ENCODE measurements around the gene RAB11FIP3. TPM values are rescaled to one million over a fixed set of nuclear protein-coding genes. Genes with fewer than 3 reads are reported as not detected.

Gene RAB11FIP3
- total and polyA plus RNA-seq, 2 of the 13 experiments (the other 11 are each of a cell fraction or from before 2014, with no cell fraction given) = 34.3 to 57.6 TPM

DNA sequence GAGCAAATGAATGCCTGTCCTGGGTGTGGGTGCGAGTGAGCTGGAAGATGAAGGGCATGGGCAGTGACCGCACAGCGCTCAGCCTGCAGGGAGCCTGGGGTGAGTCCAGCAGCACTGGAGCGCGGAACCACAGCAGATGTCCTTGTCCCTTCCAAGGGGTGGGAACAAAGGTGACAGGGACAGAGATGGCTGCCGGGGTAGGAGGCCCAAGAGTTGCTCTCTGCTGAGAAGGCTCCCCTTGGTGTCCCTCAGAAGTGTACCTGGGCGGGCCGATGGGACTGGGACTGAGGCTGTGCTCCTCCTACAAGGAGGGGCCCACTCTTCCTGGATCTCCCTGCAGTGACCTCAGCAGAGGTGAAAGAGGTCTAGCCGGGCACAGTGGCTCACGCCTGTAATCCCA, 36.1 kb upstream of the RAB11FIP3 start:
- DNase-seq (ENCODE audit: low spot score) (no peak), ATAC-seq (no peak), FAIRE-seq (no peak)
- in situ Hi-C loops (cut with HindIII; ENCODE audit: extremely low pct_ligation_motif_present, low pct_unique_long_range_greater_than_20kb) (no loop called here), intact Hi-C loops (cut with micrococcal nuclease; ENCODE audit: unreplicated experiment) (no loop called here)
- H3K27ac ChIP-seq (ENCODE audit: extremely low read length, insufficient read depth, low read length) = no peak overlapping the region
- no peak for TF ChIP-seq ZNF441 (CRISPR knock-in tag; IDR thresholded peaks at IDR 0.05; ENCODE audit: borderline replicate concordance)
- no peak for TF ChIP-seq ZNF607 (CRISPR knock-in tag; IDR thresholded peaks at IDR 0.05; ENCODE audit: borderline replicate concordance)
- no peak for TF ChIP-seq HCFC1 (IDR thresholded peaks at IDR 0.05; ENCODE audit: low read depth, low read length)
- no peak for TF ChIP-seq ZNF18 (CRISPR knock-in tag; IDR thresholded peaks at IDR 0.05; ENCODE audit: insufficient replicate concordance)
- TF ChIP-seq, protein P1, sequence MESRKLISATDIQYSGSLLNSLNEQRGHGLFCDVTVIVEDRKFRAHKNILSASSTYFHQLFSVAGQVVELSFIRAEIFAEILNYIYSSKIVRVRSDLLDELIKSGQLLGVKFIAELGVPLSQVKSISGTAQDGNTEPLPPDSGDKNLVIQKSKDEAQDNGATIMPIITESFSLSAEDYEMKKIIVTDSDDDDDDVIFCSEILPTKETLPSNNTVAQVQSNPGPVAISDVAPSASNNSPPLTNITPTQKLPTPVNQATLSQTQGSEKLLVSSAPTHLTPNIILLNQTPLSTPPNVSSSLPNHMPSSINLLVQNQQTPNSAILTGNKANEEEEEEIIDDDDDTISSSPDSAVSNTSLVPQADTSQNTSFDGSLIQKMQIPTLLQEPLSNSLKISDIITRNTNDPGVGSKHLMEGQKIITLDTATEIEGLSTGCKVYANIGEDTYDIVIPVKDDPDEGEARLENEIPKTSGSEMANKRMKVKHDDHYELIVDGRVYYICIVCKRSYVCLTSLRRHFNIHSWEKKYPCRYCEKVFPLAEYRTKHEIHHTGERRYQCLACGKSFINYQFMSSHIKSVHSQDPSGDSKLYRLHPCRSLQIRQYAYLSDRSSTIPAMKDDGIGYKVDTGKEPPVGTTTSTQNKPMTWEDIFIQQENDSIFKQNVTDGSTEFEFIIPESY (CRISPR knock-in tag; IDR thresholded peaks at IDR 0.05) = 0 out of 2 replicates have a peak, but pooled peaks have one; percentile 26
- TF ChIP-seq U2AF2 (IDR thresholded peaks at IDR 0.05; ENCODE audit: low read depth, low read length) = no peak
- no peak for TF ChIP-seq EEA1 (CRISPR knock-in tag; IDR thresholded peaks at IDR 0.05; ENCODE audit: borderline replicate concordance)
- TF ChIP-seq SOX13 (IDR thresholded peaks at IDR 0.05) = no peak
- TF ChIP-seq SOX13 (CRISPR knock-in tag; conservative IDR thresholded peaks at IDR 0.05 in 1 of 2, IDR thresholded peaks at IDR 0.05 in 1 of 2) = no peak
- H3K4me1 ChIP-seq (ENCODE audit: insufficient read depth, low read length) = peaks cover under 1% of the 10 kb centered on the region; the same call in 1 of the 2 replicates
- no peaks in the 10 kb centered on the region for H3K36me3 ChIP-seq (replicated peaks in 1 of 2; ENCODE audit: control insufficient read depth in 1 of 2, insufficient read depth in 2 of 2, low read length in 2 of 2)
- no peaks in the 10 kb centered on the region for H3K79me2 ChIP-seq (ENCODE audit: insufficient read depth, low read length)
- H3K9ac ChIP-seq (ENCODE audit: insufficient read depth, low read depth, low read length) = no peak overlapping the region
- 88% methylated on average over 7 of the region's 10 CpGs for WGBS (ENCODE audit: low lambda C conversion rate)
- H3K4me2 ChIP-seq (ENCODE audit: low read depth, low read length) = no peak overlapping the region
- no TSS peak for BruUV-seq (replicated peaks)
- ChIA-PET CTCF (ENCODE audit: low intra/inter-chr PET ratio, low total read pairs) (no interaction called here), POLR2A (no interaction called here)
- no peak overlapping the region for H2AFZ ChIP-seq (ENCODE audit: low read length)
- H3K27me3 ChIP-seq (ENCODE audit: control insufficient read depth in 1 of 2, insufficient read depth in 2 of 2, low read length in 2 of 2) = no peaks in the 10 kb centered on the region
- H3K4me3 ChIP-seq (replicated peaks in 1 of 3; ENCODE audit: insufficient read depth in 1 of 3, low read depth in 2 of 3, low read length in 3 of 3) = no peak overlapping the region
- H3K9me3 ChIP-seq (ENCODE audit: low read length) = no peaks in the 10 kb centered on the region
- H4K20me1 ChIP-seq (ENCODE audit: insufficient read depth, low read length) = no peaks in the 10 kb centered on the region
